Upper lobe of left lung (tissue), 6 donors: Measurements from ENCODE around the gene DAZAP1. TPM values are rescaled to one million over a fixed set of nuclear protein-coding genes. Genes with fewer than 3 reads are reported as not detected.
A peak's percentile ranks its signal among the peaks of the same experiment; 100 is the strongest.

Experiments
- ATAC-seq, 2 donors: fragments of 200-7000 bp; cut with Tn5 transposase; one replicate each; pipeline ENCODE4 v1.9.1; 2022; ENCODE audit warnings: mild to moderate bottlenecking in 2 of 2, moderate library complexity in 2 of 2; ENCODE audit not compliant: low FRiP score in 2 of 2
- DNase-seq, 2 donors: peaks; one replicate each; pipeline ENCODE4 v3.0.0-alpha.2; 2019 to 2020
- H3K27ac ChIP-seq, 4 donors: fragments of 200-600 bp; sonication (generic); one replicate each; pipeline ENCODE4 v1.5.1; 2016 to 2019
- H3K27me3 ChIP-seq, 4 donors: fragments of 200-600 bp; sonication (generic); one replicate each; pipeline ENCODE4 v1.5.1; 2017 to 2019
- H3K36me3 ChIP-seq, 4 donors: fragments of 200-600 bp; sonication (generic); one replicate each; pipeline ENCODE4 v1.5.1; 2016 to 2019
- H3K4me1 ChIP-seq, 4 donors: fragments of 200-600 bp; sonication (generic); one replicate each; pipeline ENCODE4 v1.5.1; 2018 to 2019
- H3K4me3 ChIP-seq, 4 donors: fragments of 200-600 bp; sonication (generic); one replicate each; pipeline ENCODE4 v1.5.1; 2017 to 2019; ENCODE audit warnings: mild to moderate bottlenecking in 2 of 4, moderate library complexity in 1 of 4
- H3K9me3 ChIP-seq, 4 donors: fragments of 200-600 bp; sonication (generic); one replicate each; pipeline ENCODE4 v1.5.1; 2018 to 2019
- EP300 ChIP-seq, 4 donors: sonication (generic); formaldehyde crosslinking; IDR thresholded peaks; one replicate each; pipeline ENCODE4 v1.5.1; 2017; ENCODE audit warnings: antibody characterized with exemption in 4 of 4, control low read depth in 2 of 4
- POLR2A ChIP-seq, 4 donors: fragments of 450-650 bp; IDR thresholded peaks; one replicate each; pipeline ENCODE4 v1.5.1; 2016 to 2017; ENCODE audit warnings: antibody characterized with exemption in 4 of 4, mild to moderate bottlenecking in 2 of 4
- POLR2AphosphoS5 ChIP-seq, 2 donors: sonication (generic); formaldehyde crosslinking; IDR thresholded peaks; one replicate each; pipeline ENCODE4 v1.5.1; 2017; ENCODE audit warnings: antibody characterized with exemption in 2 of 2
- WGBS, 2 donors: methylation state at CpG; one replicate each; pipeline ENCODE4 v1.1.5; 2017 to 2018; 5-methylcytosine and 5-hydroxymethylcytosine counted together
- total RNA-seq, 6 donors: library from RNA; depleted of rRNA in 4 of 6; stranded (reverse); fragments of >200 nt in 4 of 6; gene quantifications; one replicate each; pipeline versions ENCODE4 v1.1.0 to v1.2.1, GENCODE V29; 2016 to 2021
- TF ChIP-seq, protein P1 (sequence below), 6 experiments: fragments of 450-650 bp in 4 of 6; fragments of 200-600 bp in 2 of 6; sonication (generic) in 2 of 6; IDR thresholded peaks; one replicate each; pipeline ENCODE4 v1.5.1; 2016 to 2019; ENCODE audit warnings: antibody characterized with exemption in 6 of 6
- donor health status: DM: no; HTN: no; CAD: no; lungs with moderate emphysema.
- donor health status: DM: no; HTN: yes; CAD: no; lungs with severe emphysema.

Gene DAZAP1
- total RNA-seq, 6 donors from 2014 or later, result 38.9 to 107 (median 78.7) TPM

DNA sequence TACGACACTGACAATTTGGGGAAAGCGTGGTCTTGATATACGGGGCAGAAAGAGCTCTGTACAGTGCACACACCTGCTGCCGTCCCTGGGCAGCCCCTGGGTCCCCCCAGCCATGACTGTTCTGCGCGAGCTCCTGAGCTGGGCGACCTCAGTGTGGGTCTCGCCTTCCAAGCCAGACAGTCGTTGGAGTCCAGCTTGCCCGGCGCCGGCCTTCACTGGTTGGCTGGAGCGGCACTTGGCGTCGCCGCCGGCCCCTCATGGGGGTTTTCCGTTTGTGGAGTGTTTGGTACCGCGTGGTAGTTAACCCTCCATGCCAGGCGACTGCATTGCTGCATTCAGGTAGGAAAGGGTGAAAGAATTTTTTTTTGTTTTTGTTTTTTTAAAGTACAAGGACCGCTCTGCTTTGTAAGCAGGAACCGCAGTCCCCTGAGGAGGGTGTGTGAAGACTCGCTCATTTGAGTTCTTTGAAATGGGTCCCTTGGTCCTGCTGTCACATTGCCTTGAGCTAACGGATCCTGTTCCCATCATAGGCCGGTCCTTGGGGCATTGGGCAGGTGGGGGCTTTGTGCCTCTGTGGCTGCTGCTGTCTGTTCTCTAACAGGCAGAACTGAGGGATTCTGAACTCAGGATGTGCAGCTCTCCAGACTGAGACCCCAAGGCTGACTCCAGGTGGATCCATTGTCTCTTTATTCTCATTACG is 20.0 kb downstream of the DAZAP1 start:
- 91 to 92% methylated on average over 17 to 27 of the region's 27 CpGs for WGBS, 2 donors
- DNase-seq (peak in 1 of 2 donors; percentile 77), ATAC-seq (no peak)
- TF ChIP-seq EP300 (IDR thresholded peaks at IDR 0.05) (no peak), POLR2A (IDR thresholded peaks at IDR 0.05) (no peak), POLR2AphosphoS5 (IDR thresholded peaks at IDR 0.05) (no peak)
- TF ChIP-seq, protein P1, sequence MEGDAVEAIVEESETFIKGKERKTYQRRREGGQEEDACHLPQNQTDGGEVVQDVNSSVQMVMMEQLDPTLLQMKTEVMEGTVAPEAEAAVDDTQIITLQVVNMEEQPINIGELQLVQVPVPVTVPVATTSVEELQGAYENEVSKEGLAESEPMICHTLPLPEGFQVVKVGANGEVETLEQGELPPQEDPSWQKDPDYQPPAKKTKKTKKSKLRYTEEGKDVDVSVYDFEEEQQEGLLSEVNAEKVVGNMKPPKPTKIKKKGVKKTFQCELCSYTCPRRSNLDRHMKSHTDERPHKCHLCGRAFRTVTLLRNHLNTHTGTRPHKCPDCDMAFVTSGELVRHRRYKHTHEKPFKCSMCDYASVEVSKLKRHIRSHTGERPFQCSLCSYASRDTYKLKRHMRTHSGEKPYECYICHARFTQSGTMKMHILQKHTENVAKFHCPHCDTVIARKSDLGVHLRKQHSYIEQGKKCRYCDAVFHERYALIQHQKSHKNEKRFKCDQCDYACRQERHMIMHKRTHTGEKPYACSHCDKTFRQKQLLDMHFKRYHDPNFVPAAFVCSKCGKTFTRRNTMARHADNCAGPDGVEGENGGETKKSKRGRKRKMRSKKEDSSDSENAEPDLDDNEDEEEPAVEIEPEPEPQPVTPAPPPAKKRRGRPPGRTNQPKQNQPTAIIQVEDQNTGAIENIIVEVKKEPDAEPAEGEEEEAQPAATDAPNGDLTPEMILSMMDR (IDR thresholded peaks at IDR 0.05), result no peak
- Histone ChIP-seq H3K4me3 (no peak overlapping the region), H3K9me3 (no peaks in the 10 kb centered on the region), H3K4me1 (no peaks in the 10 kb centered on the region), H3K27ac (no peak overlapping the region), H3K27me3 (no peaks in the 10 kb centered on the region), H3K36me3 (peaks cover 38 to 93% (median 82%) of the 10 kb centered on the region in 4 donors)

- 85 to 93% methylated on average over 13 to 31 of the region's 41 CpGs for WGBS, 2 donors
- DNase-seq (peak in 1 of 2 donors; percentile 77), ATAC-seq (no peak)
- H3K27me3 ChIP-seq, result no peaks in the 10 kb centered on the region
- no peaks in the 10 kb centered on the region for H3K9me3 ChIP-seq
- peaks cover 39 to 93% (median 82%) of the 10 kb centered on the region in 4 donors for H3K36me3 ChIP-seq
- H3K4me3 ChIP-seq, result no peak overlapping the region
- H3K4me1 ChIP-seq, result no peaks in the 10 kb centered on the region
- peak overlapping the region in 1 of 4 donors; percentile 30 for H3K27ac ChIP-seq
- no peak for TF ChIP-seq POLR2A (IDR thresholded peaks at IDR 0.05)
Observed at GRCh38 chr19:1428738-1429391, 21.5 kb downstream of the DAZAP1 start.

DNA sequence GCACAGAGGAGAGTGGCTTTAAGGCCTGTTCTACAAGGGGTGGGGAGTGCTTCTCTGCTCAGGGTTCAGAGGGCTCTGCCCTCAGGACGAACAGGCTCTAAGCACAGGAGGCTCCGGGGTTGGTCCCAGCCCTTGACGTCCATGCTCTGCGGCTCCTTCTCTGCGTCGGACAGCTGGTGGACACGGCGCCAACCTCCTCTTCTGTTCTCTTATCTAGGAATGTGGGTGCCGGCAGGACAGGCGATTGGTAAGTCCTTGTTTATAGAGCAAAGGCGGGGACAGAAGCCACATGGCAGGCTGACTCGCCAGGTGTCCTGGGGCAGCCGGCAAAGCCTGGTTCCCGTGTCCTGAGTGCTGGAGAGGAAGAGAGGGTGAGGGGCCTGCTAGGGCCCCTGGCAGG is 22.4 kb downstream of the DAZAP1 start:
- Histone ChIP-seq H3K27me3 (no peaks in the 10 kb centered on the region), H3K9me3 (no peaks in the 10 kb centered on the region), H3K36me3 (peaks cover 43 to 93% (median 83%) of the 10 kb centered on the region in 4 donors), H3K27ac (no peak overlapping the region), H3K4me1 (no peaks in the 10 kb centered on the region), H3K4me3 (no peak overlapping the region)
- WGBS, 2 donors, result 87 to 89% methylated on average over 3 to 14 of the region's 14 CpGs
- ATAC-seq, result no peak
- DNase-seq, result peak in 1 of 2 donors; percentile 46
- TF ChIP-seq, protein P1 (IDR thresholded peaks at IDR 0.05), result no peak
- no peak for TF ChIP-seq POLR2A (IDR thresholded peaks at IDR 0.05)
- TF ChIP-seq EP300 (IDR thresholded peaks at IDR 0.05), result no peak
- no peak for TF ChIP-seq POLR2AphosphoS5 (IDR thresholded peaks at IDR 0.05)

DNA sequence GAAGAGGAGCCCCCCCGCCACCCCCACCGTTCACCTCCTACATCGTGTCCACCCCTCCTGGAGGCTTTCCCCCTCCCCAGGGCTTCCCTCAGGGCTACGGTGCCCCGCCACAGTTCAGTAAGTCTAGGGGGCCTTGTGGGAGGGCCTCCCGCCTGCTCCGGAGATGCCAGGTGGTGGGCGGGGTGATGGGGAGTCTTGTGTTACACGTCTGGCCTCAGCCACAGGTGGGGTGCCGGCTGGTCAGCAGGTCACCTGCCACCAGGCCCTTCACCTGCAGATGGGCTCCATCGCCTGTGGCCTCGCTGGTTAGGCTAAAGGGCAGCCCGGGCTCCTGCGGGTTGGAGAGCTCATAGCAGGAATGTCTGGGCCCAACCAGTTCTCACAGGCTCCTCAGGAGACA is 22.9 kb downstream of the DAZAP1 start:
- Histone ChIP-seq H3K4me1 (no peaks in the 10 kb centered on the region), H3K27ac (no peak overlapping the region), H3K9me3 (no peaks in the 10 kb centered on the region), H3K27me3 (no peaks in the 10 kb centered on the region), H3K36me3 (peaks cover 38 to 93% (median 81%) of the 10 kb centered on the region in 4 donors), H3K4me3 (no peak overlapping the region)
- WGBS, 2 donors, result 86 to 93% methylated on average over 5 to 14 of the region's 14 CpGs
- ATAC-seq, result no peak
- peak in 1 of 2 donors; percentile 74 for DNase-seq
- TF ChIP-seq EP300 (IDR thresholded peaks at IDR 0.05), result no peak
- no peak for TF ChIP-seq POLR2A (IDR thresholded peaks at IDR 0.05)
- TF ChIP-seq, protein P1 (IDR thresholded peaks at IDR 0.05), result no peak
- TF ChIP-seq POLR2AphosphoS5 (IDR thresholded peaks at IDR 0.05), result no peak

GRCh38 chr19:1431759-1432506 is 24.5 kb downstream of the DAZAP1 start:
- peak in 1 of 2 donors; percentile 64 for DNase-seq
- peaks cover 33 to 82% (median 70%) of the 10 kb centered on the region in 4 donors for H3K36me3 ChIP-seq
- WGBS, 2 donors, result 92 to 93% methylated on average over 6 to 24 of the region's 24 CpGs

More at GRCh38 chr19:1431759-1432506, 24.5 kb downstream of the DAZAP1 start:
- ATAC-seq, result peak in 1 of 2 donors; percentile 2
- Histone ChIP-seq H3K27me3 (no peaks in the 10 kb centered on the region), H3K27ac (no peak overlapping the region), H3K4me3 (no peak overlapping the region), H3K9me3 (no peaks in the 10 kb centered on the region), H3K4me1 (no peaks in the 10 kb centered on the region)
- TF ChIP-seq POLR2AphosphoS5 (IDR thresholded peaks at IDR 0.05) (no peak), EP300 (IDR thresholded peaks at IDR 0.05) (no peak), POLR2A (IDR thresholded peaks at IDR 0.05) (no peak)
- TF ChIP-seq, protein P1 (IDR thresholded peaks at IDR 0.05), result no peak
